GM19328 (cell line): ENCODE data around the gene SLC25A44.
"Not testable (repeated sequence)": the region's sequence is repeated elsewhere in the genome, so short reads cannot be mapped to it uniquely, and the experiment has no call there.

ENCODE experiments used
- ATAC-seq: cut with Tn5 transposase; IDR thresholded peaks from one replicate; pipeline ENCODE4 v1.9.1; 2021; ENCODE audit warnings: mild to moderate bottlenecking, moderate library complexity; ENCODE audit not compliant: unreplicated experiment

Gene SLC25A44

DNA sequence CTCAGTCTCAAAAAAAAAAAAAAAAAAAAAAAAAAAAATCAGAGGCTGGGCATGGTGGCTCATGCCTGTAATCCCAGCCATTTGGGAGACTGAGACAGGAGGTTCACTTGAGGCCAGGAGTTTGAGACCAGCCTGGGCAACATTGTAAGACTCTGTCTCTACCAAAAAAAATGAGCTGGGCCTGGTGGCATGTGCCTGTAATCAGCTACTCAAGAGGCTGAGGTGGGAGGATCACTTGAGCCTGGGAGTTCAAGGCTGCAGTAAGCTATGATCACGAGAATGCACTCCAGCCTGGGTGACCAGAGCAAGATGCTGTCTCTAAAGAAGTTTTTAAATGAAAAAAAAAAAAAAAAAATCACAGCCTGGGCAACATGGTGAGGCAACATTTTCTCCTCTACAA is 30.2 kb upstream of the SLC25A44 start:
- ATAC-seq: no peak

DNA sequence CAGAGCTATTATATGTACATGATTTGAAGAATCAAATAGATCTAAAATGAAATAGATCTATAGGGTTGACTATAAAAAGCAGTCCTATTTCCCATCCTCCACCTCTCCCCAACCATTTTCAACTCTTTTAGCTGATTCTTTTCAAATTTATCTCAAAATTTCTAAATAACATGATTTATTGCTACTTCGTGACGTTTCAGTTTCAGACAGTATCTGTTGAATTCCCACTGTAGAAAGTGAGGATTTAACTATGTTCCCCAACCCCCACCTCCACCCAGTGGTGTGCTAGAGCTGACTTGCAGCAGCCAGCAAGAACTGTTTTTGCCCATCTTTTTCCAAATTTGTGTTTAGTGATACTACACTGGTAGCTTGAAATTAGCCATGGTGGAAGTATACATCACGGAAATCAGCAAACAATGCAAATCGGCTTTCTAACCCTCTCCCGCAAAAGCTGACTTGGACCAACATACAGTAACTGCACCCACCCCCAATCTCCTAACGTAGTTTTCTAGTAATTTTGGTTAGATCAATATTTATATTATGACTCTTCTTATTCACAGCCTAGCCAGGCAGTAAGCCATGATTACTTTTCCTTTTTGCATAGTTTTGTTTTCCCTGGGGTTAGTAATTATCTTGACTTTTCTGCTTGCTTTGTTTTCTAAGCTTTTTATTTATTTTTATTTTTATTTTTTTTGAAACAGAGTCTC is 29.6 kb upstream of the SLC25A44 start:
- ATAC-seq: no peak

DNA sequence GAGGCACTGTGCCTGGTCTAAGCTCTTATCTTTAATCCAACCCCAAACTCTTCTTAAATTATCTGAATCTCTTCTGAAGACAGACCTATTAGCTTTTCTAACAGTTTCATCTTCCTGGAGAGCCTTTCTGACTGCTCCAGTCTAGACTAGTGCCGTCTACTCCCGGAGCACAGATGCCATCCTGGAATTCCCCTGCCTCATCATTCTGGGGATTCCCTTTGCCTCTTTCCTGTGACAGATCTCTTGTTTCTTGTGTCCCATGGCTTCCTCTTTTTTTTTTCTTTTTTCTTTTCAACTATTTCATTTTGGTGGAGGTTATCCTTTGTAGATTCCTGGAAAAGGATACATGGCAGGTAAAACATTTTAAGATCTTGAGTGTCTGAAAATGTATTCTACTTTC is 28.8 kb upstream of the SLC25A44 start:
- ATAC-seq: no peak

DNA sequence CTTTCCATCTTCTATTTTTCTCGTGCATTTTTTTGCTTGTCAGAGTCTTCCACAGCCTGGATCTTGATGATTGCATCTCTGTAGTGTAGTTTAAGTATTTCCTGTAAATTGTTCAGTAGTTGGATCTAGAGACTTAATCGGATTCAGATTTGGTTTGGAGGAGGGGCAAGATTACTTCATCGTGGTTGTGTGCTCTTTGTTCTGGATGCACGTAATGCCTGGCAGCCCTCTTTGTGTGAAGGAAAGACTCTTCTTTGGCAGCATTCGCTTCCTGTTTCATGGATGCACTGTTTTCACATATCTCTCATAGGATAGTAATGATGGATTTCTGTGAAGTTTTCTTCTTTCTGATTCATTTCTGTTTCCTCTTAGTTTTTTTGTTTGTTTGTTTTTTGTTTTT is 26.4 kb upstream of the SLC25A44 start:
- ATAC-seq: no peak

DNA sequence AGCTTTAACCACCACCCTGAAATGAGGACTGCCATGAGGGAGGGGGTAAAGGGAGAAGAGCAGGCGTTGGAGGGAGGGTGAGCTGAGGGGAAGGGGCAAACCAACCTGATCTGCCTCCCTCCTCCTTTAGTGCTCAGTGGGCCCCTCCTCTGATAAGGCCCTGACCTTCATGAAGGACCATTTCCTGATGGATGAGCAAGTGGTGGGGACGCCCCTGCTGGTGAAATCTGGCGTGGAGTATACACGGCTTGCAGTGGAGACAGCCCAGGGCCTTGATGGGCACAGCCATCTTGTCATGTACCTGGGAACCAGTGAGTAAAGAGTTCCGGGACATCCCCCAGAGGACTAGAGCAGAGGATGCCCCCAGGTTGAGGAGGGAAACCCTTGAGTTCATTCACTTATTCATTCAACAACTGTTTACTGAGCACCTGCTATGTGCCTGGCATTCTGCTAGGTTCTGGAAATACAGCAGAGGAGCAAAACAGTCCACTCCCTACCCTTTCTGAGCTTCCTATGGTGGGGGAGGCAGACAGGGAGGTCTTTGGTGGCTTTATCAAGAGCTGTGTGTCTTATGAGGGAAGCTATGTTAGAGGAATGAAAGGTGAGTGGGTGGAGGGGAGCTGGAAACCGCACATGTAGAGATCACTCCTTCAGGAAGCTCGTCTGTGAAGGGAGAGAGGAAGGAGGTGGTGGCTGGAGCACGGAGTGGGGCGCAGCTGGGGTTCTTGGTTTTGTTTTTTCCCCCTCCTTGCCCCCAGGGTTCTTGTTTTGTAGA is 21.0 kb upstream of the SLC25A44 start:
- no peak for ATAC-seq

DNA sequence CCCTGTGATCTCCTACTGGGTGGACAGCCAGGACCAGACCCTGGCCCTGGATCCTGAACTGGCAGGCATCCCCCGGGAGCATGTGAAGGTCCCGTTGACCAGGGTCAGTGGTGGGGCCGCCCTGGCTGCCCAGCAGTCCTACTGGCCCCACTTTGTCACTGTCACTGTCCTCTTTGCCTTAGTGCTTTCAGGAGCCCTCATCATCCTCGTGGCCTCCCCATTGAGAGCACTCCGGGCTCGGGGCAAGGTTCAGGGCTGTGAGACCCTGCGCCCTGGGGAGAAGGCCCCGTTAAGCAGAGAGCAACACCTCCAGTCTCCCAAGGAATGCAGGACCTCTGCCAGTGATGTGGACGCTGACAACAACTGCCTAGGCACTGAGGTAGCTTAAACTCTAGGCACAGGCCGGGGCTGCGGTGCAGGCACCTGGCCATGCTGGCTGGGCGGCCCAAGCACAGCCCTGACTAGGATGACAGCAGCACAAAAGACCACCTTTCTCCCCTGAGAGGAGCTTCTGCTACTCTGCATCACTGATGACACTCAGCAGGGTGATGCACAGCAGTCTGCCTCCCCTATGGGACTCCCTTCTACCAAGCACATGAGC is 17.2 kb upstream of the SLC25A44 start:
- ATAC-seq: no peak

DNA sequence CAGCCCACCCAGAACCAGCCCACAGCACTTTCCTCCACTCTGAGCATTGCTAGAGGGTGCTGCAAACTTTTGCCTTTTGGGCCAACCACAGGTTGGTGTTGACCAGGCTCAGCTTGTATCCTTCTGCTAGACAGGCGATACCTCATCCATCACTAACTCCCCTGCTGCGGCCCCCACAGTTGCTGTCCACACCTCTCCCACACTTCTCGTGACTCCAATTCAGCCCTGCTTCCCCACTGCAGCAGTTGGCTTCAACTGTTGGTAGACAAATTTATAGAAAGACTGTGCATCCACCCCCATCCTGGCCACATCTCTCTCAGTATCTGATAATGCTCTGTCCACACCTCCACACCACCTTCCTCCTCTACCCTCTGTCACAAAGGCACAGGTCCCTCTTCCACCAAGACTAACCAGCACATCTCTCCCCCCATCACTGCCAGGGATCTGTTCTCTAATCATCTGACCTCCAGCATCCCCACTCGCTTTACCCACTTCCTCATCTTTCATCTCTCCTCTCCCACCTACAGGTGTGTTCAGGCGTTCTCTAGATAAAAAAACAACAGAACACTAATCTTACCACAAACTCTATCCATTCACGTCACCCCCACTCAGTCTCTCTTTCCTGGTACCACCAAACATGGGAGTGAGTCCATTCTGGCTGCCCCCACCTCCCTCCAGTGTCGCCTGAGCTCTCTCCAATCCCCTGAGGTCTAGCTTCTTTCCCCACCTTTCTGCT is 15.8 kb upstream of the SLC25A44 start:
- no peak for ATAC-seq

DNA sequence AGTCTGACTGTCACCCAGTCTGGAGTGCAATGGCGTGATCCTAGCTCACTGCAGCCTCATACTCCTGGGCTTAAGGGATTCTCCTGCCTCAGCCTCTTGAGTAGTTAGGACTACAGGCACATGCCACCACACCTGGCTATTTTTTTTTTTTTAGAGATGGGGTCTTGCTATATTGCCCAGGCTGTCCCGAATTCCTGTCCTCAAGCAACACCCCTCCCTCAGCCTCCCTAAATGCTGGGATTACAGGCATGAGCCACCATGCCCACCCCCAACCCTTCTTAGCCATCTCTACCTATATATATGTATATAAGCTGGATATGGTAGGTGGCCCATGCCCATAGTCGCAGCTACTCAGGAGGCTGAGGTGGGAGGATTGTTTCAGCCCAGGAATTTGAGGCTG is 13.4 kb upstream of the SLC25A44 start:
- ATAC-seq: no peak

DNA sequence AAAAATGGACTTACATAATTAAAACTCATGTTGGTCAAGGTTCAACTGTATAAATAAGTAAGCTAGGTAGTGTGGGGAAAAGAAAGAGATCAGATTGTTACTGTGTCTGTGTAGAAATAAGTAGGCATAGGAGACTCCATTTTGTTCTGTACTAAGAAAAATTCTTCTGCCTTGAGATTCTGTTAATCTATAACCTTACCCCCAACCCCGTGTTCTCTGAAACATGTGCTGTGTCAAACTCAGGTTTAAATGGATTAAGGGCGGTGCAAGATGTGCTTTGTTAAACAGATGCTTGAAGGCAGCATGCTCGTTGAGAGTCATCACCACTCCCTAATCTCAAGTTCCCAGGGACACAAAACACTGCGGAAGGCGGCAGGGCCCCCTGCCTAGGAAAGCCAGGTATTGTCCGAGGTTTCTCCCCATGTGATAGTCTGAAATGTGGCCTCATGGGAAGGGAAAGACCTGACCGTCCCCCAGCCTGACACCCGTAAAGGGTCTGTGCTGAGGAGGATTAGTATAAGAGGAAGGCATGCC is 12.4 kb upstream of the SLC25A44 start:
- not testable (repeated sequence) for ATAC-seq

DNA sequence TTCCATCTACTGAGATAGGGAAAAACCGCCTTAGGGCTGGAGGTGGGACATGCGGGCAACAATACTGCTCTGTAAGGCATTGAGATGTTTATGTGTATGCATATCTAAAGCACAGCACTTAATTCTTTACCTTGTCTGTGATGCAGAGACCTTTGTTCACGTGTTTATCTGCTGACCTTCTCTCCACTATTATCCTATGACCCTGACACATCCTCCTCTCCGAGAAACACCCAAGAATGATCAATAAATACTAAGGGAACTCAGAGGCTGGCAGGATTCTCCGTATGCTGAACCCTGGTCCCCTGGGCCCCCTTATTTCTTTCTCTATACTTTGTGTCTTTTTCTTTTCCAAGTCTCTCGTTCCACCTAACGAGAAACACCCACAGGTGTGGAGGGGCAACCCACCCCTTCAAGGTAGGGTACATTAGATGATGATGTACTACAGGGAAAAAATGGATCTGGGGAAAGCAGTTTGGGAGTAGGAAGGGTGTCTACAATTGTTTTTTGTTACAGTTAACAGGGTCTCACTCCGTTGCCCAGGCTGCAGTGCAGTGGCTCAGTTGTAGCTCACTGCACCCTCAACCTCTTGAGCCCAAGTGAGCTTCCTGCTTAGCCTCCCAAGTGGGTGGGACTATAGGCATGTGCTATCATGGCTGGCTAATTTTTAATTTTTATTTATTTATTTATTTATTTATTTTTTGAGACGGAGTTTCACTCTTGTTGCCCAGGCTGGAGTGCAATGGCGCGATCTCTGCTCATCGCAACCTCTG is 11.7 kb upstream of the SLC25A44 start:
- not testable (repeated sequence) for ATAC-seq

DNA sequence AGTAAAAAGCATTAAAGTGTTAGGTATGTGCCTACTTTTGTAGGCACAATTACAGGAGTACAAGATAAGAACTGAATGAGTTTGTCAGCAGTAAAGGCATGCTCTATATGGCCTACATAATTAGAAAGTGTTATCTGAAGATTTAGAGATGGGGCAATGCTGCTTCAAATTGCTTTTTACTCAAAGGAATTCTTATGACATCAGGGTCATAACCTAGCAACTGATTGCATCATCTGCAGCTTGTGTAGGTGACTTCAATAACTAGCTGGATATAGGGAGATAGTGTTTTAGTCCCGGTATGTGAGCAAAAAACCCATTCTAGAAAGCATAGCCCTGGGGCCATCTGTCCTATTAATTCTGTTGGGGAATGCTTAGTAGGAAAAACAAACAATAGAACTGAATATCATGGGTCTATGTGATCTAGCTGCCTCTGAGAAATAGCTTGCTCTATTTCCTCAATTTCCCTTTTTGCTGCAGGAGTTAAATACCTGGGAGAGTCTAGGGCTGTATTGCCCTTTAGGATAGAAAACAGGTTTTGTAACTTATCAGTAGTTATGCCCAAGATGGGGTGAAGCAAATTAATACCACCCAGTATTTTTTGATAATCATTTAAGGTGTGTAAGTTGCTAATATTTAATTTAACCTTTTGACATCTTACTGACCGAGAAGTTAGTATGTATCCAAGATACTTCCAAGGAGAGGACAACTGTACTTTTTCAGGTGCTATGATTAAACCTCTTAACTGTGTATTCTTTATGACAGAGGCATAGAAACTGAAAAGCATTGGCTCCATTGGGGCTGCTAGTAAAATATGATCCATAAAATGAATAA is 7.3 kb upstream of the SLC25A44 start:
- ATAC-seq: not testable (repeated sequence)

DNA sequence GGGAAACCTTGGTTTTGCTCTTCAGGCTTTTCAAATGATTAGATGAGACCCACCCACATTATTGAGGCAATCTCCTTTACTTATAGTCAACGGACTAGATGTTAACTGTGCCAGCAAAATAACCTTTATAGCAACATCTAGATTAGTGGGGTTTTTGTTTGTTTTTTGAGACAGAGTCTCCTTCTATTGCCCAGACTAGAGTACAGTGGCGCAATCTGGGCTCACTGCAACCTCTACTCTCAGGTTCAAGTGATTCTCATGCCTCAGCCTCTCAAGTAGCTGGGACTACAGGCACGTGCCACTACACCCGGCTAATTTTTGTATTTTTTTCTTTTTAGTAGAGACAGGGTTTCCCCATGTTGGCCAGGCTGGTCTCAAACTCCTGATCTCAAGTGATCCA is 3.6 kb upstream of the SLC25A44 start:
- not testable (repeated sequence) for ATAC-seq

DNA sequence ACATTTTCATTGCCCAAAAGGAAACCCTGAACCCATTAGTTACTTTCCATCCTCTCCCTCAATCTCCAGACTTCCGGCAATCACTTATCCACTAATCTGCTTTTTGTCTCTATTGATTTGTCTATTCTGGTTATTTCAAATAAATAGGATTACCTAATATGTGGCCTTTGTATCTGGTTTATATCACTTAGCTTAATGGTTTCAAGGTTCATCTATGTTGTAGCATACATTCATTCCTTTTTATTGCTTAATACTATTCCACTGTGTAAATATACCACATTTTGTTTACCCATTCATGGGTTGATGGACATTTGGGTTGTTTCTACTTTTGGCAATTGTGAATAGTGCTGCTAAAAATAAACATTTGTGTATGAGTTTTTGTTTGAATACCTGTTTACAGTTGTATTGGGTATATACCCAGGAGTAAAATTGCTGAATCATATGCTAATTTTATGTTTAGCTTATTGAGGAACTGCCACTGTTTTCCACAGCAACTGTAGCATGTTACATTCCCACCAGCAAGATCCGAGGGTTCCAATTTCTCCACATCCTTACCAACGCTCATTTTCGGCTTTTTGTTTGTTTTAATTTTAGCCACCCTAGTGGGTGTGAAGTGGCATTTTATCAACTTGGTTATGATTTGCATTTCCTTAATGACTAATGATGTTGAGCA is 2.5 kb upstream of the SLC25A44 start:
- ATAC-seq: no peak

DNA sequence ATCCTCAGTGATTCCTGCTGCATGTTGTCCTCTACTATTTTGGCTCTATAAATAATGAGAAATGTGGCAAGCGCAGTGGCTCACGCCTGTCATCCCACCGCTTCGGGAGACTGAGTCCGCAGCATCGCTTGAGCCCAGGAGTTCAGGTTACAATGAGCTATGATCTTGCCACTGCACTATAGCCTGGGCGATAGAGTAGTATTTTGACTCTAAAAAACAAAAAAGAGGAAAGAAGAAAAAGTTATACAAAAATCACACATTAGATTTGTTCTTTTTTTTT is 756 bp upstream of the SLC25A44 start:
- ATAC-seq: no peak

DNA sequence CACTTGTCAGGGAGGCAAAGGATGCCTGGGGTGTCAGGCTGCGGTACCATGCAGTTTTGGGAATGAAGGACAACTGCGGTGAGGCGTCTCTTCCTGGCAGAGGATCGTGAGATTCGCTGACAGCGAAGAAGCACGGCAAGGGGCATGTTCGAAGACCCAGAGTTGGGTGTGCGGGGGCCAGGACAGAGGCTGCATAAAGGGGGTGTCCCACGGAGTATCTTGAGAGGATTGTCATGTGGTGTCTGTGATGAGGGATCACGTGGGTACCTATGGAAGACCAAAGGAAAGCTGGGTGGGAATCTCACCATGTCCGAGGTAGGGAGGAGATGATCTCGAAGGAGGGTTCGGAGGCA is 372 bp downstream of the SLC25A44 start:
- ATAC-seq: no peak

DNA sequence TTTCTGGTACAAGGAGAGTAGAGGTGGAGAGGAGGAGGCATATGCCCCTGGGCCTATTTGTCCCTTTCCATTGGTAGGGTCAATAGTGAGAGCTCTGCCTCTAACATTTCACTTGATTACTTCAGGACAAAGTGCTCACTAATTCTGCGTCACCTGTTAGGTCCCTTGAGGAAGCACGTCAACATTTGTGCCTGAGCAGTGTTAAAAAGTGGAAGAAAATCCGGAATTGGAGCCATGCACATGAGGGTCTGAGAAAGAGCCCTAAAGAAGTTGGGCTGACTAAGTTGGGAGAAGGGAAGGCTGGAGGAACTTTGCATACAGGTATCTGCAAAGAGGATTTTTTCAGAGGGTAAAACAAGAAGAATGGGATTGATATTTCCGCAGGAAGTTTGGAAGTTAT is 1.9 kb downstream of the SLC25A44 start:
- ATAC-seq: no peak

DNA sequence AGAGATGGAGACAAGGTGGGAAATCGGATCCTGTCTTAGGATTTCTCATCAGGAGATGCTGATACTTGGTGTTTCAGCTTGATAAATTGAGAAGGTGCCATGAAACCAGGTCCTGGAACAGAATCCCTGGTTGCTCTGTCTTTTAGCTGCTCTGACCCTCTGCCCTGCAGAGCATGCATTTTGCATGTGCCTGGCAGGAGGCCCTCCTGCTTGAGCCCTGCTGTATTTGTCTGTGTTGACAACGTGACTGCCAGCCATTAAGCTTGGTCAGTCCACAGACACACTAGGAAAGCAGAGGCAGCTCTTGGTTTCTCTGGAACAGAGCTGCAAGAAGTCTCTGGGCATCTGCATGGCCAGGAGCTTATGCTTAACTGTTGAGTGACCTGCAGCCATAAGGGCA is 2.5 kb downstream of the SLC25A44 start:
- ATAC-seq: no peak

DNA sequence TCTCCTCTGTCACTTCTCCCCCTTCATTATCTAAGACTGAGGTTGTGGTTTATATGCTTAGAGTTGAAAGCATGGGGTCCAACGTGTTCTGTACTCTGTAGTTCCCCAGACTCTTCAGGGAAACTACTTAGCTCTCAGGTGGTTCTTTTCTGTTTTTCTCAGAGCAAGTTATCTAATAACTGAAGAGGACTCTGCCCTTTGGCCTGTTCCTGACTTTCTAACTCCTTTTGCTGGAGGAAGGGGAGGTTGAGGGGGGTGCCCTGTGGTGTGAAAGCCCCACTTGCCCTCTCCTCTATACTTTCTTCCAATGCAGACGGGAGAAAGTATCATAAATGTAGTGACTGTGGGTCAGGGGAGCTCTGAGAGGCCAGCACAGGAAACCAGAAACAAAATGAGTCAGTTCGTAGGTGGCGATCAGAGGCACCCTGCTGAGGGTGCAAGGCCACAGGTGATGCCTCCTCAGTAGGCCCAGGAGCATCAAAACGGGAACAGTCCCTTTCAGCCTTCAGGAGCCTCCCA is 5.0 kb downstream of the SLC25A44 start:
- no peak for ATAC-seq

DNA sequence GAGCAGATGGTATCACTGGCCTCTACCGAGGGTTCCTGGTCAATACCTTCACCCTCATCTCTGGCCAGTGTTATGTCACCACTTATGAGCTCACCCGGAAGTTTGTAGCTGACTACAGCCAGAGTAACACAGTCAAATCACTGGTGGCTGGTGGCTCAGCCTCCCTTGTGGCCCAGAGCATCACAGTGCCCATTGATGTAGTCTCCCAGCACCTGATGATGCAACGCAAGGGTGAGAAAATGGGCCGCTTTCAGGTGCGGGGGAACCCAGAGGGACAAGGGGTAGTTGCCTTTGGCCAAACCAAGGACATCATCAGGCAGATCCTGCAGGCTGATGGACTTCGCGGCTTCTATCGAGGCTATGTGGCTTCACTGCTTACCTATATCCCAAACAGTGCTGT is 6.1 kb downstream of the SLC25A44 start:
- no peak for ATAC-seq
